ENCODE measurements around the gene ZNF552.
"Not testable (repeated sequence)": the region's sequence is repeated elsewhere in the genome, so short reads cannot be mapped to it uniquely, and the experiment has no call there.

ZNF552 gene

DNA sequence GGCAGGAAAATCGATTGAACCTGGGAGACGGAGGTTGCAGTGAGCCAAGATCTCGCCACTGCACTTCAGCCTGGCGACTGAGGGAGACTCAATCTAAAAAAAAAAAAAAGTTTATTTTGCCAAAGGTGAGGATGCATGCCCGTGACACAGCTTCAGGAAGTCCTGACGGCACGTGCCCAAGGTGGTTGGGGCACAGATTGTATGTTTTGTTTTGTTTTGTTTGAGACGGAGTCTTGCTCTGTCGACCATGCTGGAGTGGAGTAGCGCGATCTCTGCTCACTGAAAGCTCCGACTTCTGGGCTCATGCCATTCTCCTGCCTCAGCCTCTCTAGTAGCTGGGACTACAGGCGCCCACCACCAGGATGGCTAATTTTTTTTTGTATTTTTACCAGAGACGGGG is 3.3 kb upstream of the ZNF552 start:
- no peak for DNase-seq

DNA sequence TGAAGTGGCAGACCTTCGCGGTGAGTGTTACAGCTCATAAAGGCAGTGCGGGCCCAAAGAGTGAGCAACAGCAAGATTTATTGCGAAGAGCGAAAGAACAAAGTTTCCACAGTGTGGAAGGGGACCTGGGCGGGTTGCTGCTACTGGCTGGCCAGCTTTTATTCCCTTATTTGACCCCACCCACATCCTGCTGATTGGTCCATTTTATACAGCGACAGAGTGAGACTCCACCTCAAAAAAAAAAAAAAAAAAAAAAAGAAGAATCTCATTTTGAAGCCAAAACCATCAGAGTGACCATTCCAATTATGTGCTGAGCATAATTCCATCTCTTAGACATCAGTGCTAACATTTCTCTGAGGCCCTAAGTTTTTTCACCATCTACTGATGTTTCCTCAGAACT is 1.9 kb upstream of the ZNF552 start:
- no peak for DNase-seq

DNA sequence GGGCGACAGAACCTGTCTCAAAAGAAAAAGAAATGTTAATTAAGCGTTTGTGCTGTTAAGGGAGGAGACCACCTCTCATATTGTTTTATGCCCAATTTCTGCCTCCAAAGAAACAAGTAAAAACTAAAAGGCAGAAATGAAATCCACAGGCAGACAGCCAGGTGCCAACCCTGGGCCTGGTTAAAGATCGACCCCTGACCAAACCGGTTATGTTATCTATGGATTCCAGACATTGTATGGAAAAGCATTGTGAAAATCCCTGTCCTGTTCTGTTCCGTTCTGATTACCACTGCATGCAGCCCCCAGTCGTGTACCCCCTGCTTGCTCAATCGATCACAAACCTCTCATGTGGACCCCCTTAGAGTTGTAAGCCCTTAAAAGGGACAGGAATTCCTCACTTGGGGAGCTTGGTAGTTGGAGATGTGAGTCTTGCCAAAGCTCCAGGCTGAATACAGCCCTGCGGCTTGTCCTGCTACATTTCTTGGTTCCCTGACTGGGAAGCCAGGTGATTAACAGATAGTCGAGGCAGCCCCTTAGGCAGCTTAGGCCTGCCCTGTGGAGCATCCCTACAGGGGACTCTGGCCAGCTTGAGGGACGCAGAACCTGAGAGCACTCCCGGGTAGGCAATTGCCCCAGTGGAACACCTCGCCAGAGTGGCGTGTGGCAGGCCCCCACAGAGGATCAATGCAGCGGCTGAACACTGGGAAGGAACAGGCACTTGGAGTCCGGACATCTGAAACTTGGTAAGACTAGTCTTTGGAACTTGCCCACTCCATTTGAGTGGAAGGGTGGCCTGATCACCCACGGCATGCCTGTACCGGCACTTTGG is 748 bp upstream of the ZNF552 start:
- no peak for DNase-seq

DNA sequence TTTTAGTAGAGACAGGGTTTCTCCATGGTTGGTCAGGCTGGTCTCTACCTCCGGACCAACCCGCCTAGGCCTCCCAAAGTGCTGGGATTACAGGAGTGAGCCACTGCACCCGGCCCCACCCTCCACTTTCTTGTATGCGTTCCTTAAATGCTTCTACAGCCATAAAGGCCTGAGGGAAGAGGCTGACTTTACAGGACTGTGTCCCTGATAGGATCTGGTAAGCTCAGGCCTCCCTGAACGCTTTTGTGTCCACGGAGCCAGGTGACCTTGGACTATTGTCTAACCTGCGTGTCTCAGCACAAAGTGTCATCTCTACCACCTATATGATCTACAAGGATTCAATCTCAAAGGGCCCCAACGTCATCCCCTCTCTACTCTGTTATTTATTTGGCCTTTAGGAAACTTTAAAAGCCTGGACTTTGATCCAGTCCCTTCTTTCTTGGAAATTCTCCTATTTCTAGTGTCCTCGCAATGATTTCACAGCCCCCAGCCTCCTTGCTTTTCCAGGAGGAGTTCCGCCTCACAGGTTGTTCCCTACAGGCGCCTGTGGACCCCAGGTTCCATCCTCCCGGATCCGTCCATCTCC is 701 bp downstream of the ZNF552 start:
- no peak for DNase-seq

DNA sequence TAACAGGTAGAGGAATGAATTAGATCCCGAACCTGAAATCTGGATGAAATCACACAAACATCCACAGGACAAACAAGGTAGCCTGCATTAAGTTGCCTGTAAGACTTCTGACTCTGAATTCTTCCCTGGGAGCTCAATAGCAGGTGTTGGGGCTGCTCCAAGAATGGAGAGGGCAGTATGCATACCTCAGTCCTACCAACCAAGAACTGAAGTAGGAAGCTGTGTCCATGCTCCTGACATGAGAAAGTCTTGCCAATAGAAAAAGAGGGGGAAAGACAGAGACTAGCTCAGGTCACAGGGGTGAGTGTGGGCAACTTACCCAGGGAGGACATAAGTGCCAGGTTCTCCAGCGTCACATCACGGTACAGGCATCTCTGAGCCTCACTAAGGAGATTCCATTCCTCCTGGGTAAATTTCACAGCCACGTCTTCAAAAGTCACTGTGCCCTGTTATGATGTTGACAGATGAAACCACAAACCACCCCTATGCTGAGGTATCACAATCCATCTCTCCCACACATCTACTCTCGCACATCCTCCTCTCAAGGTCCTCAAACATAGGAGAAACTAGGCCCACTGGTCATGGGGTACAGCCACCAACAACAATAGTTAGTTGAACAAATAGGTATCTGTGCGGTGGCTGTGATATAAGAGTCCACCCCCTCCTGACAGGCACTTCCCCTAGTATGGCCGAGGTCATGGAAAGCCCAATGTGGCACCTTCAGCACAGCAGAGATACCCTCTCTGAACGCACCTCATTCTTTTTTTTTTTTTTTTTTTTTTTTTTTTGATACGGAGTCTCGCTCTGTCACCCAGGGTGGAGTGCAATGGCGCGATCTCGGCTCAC is 1.5 kb downstream of the ZNF552 start:
- DNase-seq = not testable (repeated sequence)

DNA sequence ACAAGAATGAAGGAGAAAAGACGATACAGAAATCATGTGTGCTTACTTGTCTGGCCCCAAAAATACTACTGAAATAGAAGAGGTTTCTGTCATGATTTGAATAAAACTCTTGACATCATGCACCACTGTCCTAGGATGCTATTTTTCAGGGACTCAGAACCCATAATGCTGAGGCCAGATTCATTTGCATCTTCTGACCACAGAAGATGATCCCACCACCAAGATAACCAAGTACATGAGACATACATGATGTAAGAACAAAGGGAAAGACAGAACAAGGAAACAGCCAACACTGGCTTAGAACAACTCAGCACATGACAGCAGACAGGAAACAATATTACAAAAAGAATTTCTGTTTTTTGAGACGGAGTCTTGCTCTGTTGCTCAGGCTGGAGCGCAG is 2.5 kb downstream of the ZNF552 start:
- DNase-seq = no peak

DNA sequence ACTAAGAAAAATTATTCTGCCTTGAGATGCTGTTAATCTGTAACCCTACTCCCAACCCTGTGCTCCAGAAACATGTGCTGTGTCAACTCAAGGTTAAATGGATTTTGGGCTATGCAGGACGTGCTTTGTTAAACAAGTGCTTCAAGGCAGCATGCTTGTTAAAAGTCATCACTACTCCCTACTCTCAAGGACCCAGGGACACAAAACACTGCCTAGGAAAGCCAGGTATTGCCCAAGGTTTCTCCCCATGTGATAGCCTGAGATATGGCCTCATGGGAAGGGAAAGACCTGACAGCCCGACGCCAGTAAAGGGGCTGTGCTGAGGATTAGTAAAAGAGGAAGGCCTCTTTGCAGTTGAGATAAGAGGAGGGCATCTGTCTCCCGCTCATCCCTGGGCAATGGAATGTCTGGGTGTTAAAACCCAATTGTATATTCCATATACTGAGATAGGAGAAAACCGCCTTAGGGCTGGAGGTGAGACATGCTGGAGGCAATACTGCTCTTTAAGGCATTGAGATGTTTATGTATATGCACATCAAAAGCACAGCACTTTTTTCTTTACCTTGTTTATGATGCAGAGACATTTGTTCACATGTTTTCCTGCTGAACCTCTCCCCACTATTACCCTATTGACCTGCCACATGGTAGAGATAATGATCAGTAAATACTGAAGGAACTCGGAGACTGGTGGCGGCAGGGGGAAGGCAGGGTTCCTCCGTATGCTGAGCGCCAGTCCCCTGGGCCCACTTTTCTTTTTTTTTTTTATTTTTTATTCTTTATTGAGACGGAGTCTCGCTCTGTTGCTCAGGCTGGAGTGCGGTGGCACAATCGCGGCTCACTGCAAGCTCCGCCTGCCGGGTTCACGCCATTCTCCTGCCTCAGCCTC is 4.1 kb downstream of the ZNF552 start:
- not testable (repeated sequence) for DNase-seq

DNA sequence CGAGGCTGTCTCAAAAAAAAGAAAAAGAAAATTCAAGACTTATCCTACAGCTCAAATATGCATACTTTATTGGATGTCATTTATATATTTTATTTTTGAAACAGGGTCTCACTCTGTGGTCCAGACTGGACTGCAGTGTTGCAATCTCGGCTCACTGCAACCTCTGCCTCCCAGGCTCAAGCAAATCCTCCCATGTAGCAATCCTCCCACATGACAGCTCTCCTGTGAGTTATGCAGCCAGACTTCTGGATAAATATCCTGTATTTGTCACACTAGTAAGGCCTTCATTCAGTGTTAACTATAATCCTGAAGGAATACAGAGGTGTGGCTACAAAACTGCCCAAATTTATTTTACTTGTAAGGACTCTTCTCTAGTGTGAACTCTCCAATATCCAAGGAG is 7.2 kb downstream of the ZNF552 start:
- DNase-seq = no peak

DNA sequence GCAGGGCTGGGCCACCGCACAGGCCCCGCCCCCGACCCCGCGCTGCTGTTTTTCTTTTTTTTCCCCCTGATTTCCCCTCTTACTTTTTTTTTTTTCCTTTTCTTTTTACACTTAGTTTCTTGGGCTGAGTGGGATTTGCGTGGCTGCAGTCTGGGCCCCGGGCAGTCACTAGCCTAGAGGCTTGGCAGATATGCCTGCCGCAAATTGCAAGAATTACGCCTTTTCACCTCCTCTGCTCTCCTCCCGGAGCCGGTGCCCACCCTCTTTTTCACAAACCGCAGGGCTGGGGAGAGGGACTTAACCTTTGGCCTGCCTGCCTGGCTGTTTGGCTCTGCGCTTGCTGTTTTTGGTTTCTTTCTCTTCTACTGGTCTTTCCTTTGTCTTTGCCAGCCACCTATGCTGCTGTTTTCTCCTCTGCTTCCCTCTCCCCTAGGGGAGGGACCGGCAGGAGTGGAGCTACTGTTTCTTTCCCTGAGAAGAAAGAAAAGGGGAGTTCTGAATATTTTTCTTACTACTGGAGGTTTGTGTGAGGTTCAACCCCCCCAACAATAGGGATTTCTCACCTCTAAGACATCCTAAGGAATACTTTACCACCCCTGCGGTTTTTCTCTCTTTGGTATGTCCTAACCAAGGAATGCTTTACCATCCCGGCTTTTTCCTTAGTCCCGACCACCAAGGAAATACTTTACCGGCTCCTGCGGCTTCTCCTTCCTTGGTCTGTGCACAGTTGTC is 11.0 kb downstream of the ZNF552 start:
- DNase-seq = no peak

DNA sequence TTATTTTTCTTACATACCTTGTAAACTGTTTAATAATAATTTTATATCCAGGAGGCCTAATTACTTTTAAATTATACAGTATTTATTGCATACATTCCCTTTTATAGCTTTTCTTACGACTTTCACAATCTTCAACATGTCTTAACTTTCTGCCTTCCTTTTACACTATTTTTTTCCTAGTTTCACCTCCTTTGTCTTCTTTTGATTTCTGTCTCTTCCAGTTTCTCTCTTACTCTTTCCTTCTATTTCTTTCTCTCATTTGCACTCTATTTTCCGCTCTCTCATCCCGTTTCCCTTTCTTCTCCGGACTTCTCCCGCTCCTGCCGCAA is 11.5 kb downstream of the ZNF552 start:
- DNase-seq = no peak

DNA sequence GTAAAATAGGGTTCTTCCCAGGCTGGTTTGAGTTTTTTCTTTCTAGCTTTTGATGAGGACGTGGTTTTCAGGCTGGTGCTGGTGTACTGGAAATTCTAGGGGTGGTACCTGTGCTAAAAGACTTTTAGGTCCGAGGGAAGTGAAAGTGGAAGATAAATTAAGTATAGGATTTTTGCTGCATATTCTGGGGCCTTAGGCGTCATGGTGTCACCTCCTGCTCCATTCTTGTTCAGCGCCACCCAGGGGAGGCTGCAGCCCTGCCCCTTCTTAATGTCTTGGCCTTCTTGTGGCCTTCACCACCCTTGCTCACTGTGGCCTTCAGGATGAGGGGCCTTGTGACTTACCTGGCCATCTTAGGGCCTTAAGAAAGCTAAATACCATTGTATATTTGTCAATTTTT is 12.4 kb downstream of the ZNF552 start:
- DNase-seq = no peak

DNA sequence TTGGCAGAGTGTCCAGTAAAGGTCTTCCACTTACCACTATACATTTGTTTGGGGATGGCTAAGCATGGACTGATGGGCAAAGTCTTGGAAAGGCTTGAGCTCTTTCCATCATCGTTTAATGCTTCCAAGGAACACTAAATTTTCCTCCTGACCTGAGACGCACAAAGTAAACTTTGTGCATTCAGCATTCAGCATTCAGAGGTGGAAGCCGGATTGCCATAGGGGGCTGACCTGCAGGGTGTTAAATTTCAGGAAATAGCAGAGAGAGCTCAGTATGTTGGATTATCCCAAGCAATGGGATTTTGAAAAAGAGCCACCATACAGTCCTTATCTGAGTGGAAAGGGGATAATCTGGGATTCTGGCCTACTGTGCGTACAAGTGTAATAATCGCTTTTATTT is 14.0 kb downstream of the ZNF552 start:
- no peak for DNase-seq

DNA sequence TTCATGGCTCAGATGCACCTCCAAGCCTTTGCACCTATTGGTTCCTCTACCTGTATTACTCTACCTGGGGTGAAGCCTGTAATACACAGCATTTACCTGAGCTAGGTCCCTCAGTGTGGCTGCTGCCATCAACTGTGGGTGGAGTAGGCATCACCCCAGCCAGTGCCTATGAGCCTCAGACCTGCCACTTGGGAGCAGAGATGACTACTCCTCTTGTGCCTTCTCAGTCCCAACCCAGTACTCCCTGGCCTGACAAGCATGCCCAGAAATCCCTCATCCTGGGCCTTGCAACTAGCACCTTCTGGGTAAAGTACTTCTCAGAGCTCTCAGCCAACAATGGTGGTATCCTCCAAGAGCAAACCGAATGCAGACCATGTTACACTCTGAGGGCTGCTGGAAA is 18.1 kb downstream of the ZNF552 start:
- not testable (repeated sequence) for DNase-seq

DNA sequence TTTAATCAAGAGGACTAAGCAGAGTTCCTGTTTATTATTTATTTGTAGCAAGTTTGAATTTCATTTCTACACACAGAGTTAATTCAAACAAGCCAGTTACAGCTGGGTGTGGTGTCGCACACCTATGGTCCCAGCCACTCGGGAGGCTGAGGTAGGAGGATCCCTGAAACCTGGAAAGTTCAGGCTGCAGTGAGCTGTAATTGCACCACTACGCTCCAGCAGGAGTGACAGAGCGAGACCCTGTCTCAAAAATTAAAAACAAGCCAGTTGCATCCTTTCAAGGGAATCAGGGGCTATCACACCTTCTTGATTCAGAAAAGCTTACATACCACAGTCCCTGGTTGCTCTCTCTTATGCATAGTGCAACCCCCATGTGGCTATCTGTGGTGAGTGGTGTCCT is 25.4 kb downstream of the ZNF552 start:
- no peak for DNase-seq

DNA sequence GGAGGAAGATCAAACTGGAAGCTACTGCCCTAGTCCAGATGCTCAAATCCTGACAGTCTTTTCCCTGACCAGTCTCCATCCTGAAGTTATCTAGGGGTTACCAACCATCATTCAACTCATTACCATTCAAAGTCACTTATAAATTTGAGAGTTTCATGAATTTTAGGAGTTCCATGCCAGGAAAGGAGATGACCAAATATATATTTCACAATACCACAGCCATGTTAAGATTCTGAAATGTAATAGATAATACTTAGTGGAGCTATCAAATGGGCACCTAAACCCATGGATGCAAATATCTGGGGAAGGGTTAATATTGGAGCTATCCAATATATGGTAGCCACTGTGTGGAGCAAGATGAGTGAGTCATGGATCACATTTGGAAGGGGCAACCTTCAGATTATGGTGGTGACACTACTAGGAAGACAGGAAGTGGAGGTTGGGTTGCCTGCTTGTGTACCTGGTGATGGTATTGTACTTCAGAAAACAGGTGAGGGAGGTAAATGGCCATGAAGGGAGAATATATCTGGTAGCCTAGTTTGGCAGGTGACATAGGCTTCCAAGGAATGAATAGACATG is 26.5 kb downstream of the ZNF552 start:
- DNase-seq = no peak

DNA sequence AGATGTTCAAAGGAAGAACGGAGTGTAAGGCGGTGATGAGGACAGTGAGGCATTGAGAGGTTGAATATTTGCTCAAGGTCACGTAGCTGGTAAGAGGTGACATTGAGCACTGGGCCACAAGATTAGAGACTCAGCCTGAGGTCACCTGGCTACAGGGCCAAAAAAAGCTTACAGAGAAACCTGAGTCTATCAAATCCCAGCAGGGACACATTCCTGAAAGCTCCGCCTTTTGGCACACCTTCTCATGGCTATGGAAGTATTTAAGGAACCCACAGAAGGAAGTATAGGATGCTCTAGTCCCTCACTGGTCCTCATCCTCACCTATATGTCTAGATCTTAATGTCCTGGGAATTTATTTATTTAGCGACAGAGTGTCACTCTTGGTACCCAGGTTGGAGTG is 27.8 kb downstream of the ZNF552 start:
- DNase-seq = no peak

DNA sequence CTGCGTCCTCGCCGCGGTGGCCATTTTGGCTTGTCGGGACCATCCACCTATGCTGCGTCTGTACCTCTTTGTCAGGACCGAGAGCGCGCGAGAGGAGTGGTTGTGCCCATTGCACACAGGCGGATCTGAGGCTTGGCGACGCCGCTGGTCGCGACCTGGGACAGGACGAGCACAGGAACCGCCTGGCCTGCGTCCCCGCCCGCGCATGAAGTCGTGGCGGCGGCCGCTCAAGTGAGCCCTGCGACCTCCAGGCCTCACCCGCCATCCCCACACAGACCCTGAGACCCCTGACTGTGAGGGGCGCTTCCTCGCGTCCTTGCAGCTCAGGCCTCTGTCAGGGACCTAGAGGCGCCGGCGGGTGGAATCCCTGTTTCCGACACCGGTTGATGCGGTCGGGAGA is 28.4 kb downstream of the ZNF552 start:
- DNase-seq = no peak

DNA sequence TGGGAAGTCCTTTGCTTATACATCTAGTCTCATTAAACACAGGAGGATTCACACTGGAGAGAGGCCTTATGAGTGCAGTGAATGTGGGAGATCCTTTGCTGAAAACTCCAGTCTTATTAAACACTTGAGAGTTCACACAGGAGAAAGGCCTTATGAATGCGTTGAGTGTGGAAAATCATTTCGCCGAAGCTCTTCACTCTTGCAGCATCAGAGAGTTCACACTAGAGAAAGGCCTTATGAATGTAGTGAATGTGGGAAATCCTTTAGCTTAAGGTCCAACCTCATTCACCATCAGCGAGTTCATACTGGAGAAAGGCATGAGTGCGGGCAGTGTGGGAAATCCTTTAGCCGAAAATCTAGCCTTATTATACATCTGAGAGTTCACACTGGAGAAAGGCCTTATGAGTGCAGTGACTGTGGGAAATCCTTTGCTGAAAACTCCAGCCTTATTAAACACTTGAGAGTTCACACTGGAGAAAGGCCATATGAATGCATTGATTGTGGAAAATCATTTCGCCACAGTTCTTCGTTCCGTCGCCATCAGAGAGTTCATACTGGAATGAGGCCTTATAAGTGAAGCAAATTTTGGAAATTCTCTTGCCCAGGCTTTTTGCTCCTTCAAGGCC is 35.4 kb downstream of the ZNF552 start:
- no peak for DNase-seq

DNA sequence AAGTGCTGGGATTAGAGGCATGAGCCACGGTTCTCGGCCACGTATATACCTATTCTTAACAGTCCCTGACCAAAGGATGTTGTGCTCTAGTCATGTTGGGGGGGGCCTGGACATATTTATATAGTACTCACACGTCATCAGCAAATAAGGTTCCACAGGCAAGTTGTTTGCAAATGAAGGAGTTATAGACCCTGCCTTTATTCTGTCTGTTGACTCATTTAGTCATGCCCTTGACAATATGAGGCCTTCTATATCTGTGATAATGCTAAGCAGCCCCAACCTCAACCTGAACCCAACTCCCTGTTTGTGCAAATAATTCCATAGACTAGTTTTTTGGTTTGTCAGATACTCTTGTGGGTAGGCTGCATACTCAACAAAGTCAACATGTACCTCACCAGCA is 36.4 kb downstream of the ZNF552 start:
- no peak for DNase-seq

DNA sequence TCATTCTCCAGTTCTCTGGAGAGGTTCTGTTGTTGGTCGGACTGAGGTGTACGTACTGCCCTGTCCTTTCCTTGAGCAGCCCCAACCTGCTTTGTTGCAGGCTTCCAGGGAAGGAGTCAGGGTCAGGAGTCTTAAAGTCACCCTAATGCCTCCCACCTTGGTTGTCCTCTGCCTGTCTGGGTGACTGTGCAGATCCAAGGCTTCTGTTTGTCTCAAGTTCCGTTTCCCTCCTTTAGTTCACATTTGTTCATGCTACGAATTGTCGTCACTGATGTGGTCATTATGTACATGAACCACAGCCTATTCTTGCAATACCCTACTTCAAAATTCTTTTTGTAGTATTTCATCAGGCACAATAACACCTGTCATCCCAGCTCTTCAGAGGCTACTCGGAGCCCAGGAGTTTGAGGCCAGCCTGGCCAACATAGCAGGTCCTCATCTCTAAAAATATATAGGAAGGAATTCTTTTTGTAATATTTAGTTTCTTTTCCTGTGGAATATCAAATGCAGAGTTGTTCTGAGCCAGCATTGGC is 37.9 kb downstream of the ZNF552 start:
- no peak for DNase-seq

DNA sequence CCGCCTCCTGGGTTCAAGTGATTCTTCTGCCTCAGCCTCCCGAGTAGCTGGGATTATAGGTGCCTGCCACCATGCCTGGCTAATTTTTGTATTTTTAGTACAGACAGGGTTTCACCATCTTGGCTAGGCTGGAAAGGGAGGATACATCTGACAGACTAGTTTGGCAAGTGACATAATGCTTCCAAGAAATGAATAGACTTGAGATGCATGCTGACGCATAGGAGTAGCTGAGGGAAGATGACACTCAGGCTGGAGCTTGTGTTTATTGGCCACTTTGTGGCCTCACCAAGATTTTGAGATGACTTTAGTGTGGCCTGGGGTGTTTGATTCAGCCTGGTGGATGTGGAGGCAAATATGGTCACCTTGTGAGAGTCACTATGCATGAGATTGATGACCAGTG is 41.2 kb downstream of the ZNF552 start:
- DNase-seq = no peak

Measured in activated T-cell treated with anti-CD3 and anti-CD28 coated beads for 4 hours (primary cell).